HG03135 (cell line): ENCODE results near the gene MGAT5.

Source experiments
- ATAC-seq: cut with Tn5 transposase; IDR thresholded peaks from one replicate; pipeline ENCODE4 v1.9.1; 2021; ENCODE audit warnings: mild to moderate bottlenecking, moderate library complexity; ENCODE audit not compliant: unreplicated experiment

Gene MGAT5, protein sequence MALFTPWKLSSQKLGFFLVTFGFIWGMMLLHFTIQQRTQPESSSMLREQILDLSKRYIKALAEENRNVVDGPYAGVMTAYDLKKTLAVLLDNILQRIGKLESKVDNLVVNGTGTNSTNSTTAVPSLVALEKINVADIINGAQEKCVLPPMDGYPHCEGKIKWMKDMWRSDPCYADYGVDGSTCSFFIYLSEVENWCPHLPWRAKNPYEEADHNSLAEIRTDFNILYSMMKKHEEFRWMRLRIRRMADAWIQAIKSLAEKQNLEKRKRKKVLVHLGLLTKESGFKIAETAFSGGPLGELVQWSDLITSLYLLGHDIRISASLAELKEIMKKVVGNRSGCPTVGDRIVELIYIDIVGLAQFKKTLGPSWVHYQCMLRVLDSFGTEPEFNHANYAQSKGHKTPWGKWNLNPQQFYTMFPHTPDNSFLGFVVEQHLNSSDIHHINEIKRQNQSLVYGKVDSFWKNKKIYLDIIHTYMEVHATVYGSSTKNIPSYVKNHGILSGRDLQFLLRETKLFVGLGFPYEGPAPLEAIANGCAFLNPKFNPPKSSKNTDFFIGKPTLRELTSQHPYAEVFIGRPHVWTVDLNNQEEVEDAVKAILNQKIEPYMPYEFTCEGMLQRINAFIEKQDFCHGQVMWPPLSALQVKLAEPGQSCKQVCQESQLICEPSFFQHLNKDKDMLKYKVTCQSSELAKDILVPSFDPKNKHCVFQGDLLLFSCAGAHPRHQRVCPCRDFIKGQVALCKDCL

GRCh38 chr2:134253804-134254203, at the start of gene MGAT5:
Gene MGAT5, plus strand, starts transcription at chr2:134254072. Its CDS starts 332 bp downstream, at chr2:134254404.
- ATAC-seq, result no peak

DNA sequence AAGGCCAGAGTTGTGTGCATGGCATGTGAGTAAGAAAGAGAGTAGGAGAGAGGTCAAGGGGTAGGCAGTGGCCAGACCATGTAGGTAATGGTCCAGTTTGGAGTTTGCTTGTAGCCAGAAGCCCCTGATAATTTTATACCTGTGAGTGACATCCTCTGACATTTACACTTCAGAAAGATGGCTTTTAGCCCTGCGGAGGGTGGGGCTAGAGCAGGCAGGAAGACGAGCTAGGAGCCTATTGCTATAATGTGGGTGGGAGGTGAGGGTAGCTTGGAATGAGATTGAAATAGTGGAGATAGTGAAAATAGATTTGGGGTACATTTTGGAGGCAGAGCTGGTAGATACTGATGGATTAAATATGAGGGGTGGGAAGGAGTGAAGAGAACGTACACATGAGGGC, 48.8 kb upstream of the MGAT5 start:
- ATAC-seq, result no peak

GRCh38 chr2:134206031-134206430, 47.8 kb upstream of the MGAT5 start:
- ATAC-seq, result no peak

DNA sequence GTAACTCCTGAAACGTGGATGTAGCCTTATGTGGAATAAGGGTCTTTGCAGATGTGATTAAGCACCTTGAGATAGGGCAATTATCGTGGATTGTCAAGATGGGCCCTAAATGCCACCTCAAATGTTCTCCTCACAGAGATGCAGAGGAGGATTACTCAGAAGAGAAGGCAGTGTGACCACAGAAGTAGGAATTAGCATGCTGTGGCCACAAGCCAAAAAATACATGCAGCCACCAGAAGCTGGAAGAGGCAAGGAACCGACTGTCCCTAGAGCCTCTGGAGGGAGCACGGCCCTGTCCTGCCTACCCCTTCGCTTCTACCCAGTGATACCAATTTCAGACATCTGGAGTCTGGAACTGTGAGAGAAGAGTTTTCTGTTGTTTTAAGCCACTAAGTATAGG, 47.3 kb upstream of the MGAT5 start:
- no peak for ATAC-seq

DNA sequence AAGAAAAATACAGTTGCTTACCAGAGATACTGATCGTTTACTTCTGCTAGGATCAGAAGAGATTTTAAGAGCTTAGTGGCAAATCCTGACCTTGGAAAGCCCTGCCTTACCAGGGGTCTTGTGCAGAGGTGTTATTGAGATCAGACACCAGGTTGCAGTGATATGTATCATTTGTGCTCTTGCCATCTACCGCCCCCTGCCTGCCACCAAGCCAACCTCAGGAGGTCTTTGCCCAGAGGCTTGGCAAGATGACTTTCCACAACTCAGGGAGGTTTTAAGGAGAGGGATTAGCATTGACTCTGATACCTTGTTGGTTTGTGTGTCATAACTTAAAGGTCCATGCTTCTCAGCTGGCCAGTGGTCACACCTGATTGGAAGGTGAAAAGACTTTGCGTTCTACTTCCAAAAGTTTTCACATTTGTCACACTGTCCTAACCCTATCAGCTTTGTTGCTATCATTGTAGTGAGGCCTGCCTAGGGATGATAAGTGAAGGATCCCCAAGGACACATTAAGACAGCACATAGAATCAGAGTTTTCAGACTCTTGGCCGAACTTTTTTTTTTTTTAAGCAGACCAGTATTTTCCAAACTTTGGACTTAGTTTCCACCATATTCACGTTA, 46.2 kb upstream of the MGAT5 start:
- no peak for ATAC-seq

DNA sequence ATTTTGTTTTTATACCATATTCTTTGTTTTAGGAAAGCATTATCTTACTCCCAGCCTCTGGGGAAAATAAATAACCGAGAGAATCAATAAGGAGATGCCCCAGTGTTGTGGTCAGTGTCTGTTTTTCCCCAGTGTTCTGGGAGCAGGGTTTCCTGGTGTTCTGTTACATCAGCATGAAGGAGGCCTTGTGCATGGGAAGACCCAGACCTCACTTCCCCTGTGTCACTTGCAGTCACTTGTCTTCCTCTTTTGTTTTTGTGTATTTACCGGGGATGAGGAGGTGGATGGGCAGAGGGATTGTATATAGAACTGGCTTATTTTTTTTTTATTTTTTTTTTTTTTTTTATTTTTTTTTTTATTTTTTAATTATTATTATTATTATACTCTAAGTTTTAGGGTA, 45.0 kb upstream of the MGAT5 start:
- no peak for ATAC-seq

DNA sequence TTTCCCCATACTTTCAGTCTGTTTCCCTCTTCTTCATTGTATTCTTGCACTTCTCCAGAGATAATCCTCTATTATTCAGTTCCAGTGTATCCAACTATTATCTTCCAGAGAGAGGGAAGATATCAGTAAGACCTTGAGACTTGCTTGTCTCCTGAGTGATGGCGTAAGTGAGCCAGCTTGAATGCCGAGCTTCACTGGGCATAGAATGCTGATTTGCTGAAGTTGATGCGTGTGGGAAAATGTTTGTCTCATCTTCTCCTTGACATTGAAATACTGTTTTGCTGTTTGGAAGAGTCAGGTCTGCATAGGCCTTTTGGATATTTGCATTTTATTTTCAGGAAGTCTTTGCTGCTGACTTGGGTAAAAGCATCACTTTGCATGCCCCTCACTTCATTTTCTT, 41.1 kb upstream of the MGAT5 start:
- ATAC-seq, result no peak

- no peak for ATAC-seq
These were observed 37.6 kb upstream of the MGAT5 start for GRCh38 chr2:134216152-134216829.

DNA sequence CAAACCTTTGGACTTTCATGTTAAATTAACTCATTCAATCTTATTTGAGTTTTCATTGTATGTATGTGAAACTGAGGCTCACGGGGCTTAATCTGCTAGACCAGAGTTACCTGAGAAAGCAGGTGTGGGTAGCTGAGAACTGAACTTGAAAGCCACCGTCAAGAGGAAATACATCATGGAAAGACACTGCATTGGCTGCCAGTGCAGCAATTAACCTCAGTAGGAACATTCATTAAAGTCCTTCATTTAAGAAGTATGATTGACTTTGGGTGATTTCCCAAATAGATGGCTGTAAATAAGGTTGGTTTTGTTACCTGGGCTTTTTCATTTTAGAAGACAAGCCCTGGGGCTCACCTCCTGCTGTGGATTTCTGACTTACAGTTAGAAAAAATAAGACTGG, 36.5 kb upstream of the MGAT5 start:
- no peak for ATAC-seq

GRCh38 chr2:134217924-134218323, 35.9 kb upstream of the MGAT5 start:
- peak; percentile 82 for ATAC-seq

DNA sequence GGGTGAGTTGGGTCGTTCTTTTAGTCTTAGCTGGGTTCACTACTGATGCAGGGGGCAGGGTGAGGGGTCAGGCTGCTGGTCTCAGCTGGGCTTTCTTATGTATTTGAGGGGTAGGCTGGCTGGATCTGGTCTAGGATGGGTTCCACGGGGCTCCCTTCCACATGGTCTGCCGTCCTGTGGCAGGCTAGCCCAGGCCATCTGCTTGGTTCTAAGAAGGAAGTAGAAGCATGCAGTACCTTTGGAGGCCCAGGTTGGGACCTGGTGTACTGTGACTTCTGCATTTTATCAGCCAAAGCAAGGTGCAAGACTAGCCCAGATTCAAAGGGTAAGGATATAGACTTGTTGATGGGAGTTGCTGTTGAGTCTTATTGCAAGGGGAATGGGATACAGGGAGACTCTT, 35.5 kb upstream of the MGAT5 start:
- ATAC-seq, result peak; percentile 48

- ATAC-seq, result peak; percentile 40
These were observed 34.8 kb upstream of the MGAT5 start for GRCh38 chr2:134218930-134219658.

GRCh38 chr2:134220344-134220974, 33.4 kb upstream of the MGAT5 start:
- no peak for ATAC-seq

GRCh38 chr2:134224005-134224404, 29.9 kb upstream of the MGAT5 start:
- ATAC-seq, result no peak

- ATAC-seq, result no peak
These were observed 28.7 kb upstream of the MGAT5 start for GRCh38 chr2:134225173-134225572.

GRCh38 chr2:134225841-134226240, 28.0 kb upstream of the MGAT5 start:
- no peak for ATAC-seq

DNA sequence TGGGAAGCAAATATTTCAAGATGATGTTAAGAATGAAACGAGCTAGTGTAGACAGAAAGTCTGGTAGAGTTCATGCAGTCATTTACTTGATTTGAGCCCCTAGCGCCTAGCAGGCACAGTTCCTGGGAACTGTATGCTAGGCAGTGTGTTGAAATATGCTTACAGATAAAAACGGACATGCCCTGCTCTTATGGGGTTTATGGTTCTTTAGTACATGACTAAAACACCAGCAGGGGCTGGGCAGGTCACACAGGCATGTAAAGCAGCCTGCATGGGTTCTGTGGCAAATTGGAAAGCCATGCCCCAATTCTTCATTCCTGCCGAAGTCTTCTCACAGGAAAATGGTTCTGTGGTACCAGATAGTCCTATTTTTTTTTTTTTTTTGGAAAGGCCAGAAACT, 27.3 kb upstream of the MGAT5 start:
- no peak for ATAC-seq

DNA sequence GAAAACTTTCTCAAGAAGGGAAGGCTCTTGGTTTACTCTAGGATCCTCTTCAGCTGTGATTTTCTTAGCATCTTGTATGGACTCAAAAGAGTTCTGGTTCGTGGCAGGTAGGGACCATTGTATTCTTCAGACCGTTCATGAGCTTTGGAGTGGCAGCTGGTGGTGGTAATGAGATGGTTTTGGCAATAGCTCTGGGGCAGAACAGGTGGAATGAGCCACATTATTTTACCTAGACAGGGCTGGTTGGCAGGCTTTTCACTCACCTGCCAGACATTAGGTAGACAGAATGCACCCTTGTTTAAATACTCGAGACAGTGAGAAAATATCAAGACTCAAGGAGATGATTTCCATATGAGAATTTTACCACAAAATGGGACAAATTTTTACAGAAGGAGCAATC, 26.2 kb upstream of the MGAT5 start:
- no peak for ATAC-seq

DNA sequence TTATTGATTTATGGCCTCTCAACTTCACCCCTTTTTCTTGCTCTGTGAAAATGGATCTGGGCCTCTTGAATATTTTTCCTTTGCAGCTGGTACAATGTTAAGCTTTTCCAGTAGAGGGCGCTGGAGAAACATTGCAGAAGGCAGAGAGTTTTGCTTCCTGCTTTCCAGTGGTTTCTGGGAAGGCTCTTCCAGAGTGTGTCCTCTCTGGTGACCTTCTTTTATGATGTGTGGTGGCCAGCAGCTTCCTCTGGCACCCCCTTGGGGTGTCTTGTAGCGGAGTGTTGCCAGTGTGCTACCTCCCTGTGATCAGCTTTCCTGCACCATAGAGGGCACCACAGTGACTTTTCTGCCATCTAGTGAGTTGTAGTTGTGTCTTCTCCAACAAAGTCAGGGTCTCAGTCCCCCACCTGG, 25.4 kb upstream of the MGAT5 start:
- ATAC-seq, result no peak

DNA sequence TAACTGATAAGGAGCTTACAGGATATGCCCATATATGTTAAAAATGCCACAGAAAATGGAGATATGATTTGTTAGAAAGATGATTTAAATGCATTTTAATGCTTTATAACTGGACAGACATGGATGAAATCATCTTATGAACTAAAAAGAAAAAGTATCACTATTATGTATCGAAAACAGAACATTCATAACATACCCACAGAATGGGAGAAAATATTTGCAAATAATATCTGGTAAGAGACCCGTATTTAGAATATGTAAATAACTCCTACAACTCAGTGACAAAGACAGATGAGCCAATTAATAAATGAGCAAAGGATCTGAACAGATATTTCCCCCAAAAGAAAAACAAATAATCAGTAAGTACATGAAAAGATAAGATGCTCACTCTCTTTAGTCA, 24.3 kb upstream of the MGAT5 start:
- ATAC-seq, result no peak
